ENCODE results near the gene ADAT2. TPM values are rescaled to one million over a fixed set of nuclear protein-coding genes. Genes with fewer than 3 reads are reported as not detected.

The ADAT2 gene
- total and polyA plus RNA-seq, 2 of the 13 experiments (the other 11 are each of a cell fraction or from before 2014, with no cell fraction given): 10.5 to 18.3 TPM

DNA sequence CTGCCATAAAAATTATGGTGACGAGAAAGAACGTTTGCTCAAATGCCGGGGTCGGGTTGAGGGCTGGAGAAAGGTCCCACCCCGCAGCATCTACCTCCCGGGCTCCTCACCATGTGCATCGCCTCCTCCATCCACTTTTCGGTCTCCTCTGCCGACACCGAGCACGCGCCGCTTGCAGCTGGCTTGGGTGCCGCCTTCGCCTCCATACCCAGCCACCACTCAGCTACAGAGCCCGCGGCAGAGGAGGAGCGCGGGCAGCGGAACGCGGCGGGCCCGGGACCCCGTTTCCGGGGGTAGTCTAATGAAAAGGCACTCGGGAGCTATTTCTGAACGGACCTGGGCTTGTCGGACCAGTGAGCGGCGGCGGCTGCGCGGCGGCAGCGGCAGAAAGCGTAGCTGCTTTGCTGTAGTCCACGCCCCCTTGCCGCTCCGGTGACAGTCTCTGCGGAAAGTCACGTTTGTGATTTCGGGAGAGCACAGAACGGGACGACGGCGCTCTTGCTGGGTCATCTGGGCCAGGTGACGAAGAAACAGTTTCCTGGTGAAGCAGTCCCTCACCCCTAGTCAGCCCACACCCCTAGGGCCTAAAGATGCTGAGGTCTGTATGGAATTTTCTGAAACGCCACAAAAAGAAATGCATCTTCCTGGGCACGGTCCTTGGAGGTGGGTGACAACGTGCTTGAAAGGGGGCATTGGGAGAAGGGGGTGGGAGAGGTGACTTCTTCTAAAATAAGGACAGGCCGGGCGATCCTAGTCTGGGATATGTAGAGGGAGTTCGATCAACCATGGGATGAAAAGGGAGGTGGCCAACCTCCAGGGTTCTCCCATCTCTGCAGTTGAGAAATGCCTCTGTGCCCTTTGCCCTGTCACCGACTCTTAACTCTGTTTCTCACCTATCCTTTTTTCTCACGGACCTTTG lies at the start of gene ADAT2, which contains the start of gene PEX3 (continued):
- TF ChIP-seq ZNF510 (CRISPR knock-in tag; IDR thresholded peaks at IDR 0.05; ENCODE audit: low read depth): no peak; the same call in 1 of the 2 replicates
- TF ChIP-seq ELF3 (CRISPR knock-in tag; IDR thresholded peaks at IDR 0.05): peak; percentile 94
- TF ChIP-seq JUND (CRISPR knock-in tag; IDR thresholded peaks at IDR 0.05): peak; percentile 80
- TF ChIP-seq RBM39 (IDR thresholded peaks at IDR 0.05; ENCODE audit: low read depth, low read length, poor library complexity, severe bottlenecking): peak; percentile 100
- peak; percentile 88 for TF ChIP-seq HNRNPL (IDR thresholded peaks at IDR 0.05; ENCODE audit: low read depth, low read length)
- TF ChIP-seq, protein P1, sequence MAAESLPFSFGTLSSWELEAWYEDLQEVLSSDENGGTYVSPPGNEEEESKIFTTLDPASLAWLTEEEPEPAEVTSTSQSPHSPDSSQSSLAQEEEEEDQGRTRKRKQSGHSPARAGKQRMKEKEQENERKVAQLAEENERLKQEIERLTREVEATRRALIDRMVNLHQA (CRISPR knock-in tag; IDR thresholded peaks at IDR 0.05): 0 out of 2 replicates have a peak, but pooled peaks have one; percentile 50
- TF ChIP-seq, protein P2, sequence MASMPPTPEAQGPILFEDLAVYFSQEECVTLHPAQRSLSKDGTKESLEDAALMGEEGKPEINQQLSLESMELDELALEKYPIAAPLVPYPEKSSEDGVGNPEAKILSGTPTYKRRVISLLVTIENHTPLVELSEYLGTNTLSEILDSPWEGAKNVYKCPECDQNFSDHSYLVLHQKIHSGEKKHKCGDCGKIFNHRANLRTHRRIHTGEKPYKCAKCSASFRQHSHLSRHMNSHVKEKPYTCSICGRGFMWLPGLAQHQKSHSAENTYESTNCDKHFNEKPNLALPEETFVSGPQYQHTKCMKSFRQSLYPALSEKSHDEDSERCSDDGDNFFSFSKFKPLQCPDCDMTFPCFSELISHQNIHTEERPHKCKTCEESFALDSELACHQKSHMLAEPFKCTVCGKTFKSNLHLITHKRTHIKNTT (CRISPR knock-in tag; IDR thresholded peaks at IDR 0.05): peak; percentile 88; the same call in 1 of the 2 replicates
- TF ChIP-seq, protein P3, sequence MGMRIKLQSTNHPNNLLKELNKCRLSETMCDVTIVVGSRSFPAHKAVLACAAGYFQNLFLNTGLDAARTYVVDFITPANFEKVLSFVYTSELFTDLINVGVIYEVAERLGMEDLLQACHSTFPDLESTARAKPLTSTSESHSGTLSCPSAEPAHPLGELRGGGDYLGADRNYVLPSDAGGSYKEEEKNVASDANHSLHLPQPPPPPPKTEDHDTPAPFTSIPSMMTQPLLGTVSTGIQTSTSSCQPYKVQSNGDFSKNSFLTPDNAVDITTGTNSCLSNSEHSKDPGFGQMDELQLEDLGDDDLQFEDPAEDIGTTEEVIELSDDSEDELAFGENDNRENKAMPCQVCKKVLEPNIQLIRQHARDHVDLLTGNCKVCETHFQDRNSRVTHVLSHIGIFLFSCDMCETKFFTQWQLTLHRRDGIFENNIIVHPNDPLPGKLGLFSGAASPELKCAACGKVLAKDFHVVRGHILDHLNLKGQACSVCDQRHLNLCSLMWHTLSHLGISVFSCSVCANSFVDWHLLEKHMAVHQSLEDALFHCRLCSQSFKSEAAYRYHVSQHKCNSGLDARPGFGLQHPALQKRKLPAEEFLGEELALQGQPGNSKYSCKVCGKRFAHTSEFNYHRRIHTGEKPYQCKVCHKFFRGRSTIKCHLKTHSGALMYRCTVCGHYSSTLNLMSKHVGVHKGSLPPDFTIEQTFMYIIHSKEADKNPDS (CRISPR knock-in tag; IDR thresholded peaks at IDR 0.05): no peak
- TF ChIP-seq ISL2 (CRISPR knock-in tag; IDR thresholded peaks at IDR 0.05): peak; percentile 98
- peak; percentile 98 for TF ChIP-seq SMYD3 (CRISPR knock-in tag; IDR thresholded peaks at IDR 0.05)
- TF ChIP-seq, protein P4, sequence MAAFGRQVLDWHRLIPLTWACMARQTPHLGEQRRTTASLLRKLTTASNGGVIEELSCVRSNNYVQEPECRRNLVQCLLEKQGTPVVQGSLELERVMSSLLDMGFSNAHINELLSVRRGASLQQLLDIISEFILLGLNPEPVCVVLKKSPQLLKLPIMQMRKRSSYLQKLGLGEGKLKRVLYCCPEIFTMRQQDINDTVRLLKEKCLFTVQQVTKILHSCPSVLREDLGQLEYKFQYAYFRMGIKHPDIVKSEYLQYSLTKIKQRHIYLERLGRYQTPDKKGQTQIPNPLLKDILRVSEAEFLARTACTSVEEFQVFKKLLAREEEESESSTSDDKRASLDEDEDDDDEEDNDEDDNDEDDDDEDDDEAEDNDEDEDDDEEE (CRISPR knock-in tag; IDR thresholded peaks at IDR 0.05): peak; percentile 96
- TF ChIP-seq, protein P5, sequence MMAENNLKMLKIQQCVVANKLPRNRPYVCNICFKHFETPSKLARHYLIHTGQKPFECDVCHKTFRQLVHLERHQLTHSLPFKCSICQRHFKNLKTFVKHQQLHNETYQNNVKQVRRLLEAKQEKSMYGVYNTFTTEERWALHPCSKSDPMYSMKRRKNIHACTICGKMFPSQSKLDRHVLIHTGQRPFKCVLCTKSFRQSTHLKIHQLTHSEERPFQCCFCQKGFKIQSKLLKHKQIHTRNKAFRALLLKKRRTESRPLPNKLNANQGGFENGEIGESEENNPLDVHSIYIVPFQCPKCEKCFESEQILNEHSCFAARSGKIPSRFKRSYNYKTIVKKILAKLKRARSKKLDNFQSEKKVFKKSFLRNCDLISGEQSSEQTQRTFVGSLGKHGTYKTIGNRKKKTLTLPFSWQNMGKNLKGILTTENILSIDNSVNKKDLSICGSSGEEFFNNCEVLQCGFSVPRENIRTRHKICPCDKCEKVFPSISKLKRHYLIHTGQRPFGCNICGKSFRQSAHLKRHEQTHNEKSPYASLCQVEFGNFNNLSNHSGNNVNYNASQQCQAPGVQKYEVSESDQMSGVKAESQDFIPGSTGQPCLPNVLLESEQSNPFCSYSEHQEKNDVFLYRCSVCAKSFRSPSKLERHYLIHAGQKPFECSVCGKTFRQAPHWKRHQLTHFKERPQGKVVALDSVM (CRISPR knock-in tag; IDR thresholded peaks at IDR 0.05): peak; percentile 83
- peak; percentile 96 for TF ChIP-seq NFKBIZ (CRISPR knock-in tag; IDR thresholded peaks at IDR 0.05)
- TF ChIP-seq, protein P6, sequence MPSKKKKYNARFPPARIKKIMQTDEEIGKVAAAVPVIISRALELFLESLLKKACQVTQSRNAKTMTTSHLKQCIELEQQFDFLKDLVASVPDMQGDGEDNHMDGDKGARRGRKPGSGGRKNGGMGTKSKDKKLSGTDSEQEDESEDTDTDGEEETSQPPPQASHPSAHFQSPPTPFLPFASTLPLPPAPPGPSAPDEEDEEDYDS (CRISPR knock-in tag; IDR thresholded peaks at IDR 0.05): peak; percentile 89
- peak; percentile 97 for TF ChIP-seq ZNF264 (CRISPR knock-in tag; IDR thresholded peaks at IDR 0.05)
- TF ChIP-seq ZNF331 (CRISPR knock-in tag; IDR thresholded peaks at IDR 0.05): peak; percentile 99
- TF ChIP-seq ZNF17 (CRISPR knock-in tag; IDR thresholded peaks at IDR 0.05): peak; percentile 80
- peak; percentile 98 for TF ChIP-seq ETV6 (CRISPR knock-in tag; conservative IDR thresholded peaks at IDR 0.05)
- peak; percentile 93 for TF ChIP-seq GFI1 (CRISPR knock-in tag; IDR thresholded peaks at IDR 0.05; ENCODE audit: borderline replicate concordance)
- peak; percentile 71; the same call in 1 of the 2 replicates for TF ChIP-seq ZNF441 (CRISPR knock-in tag; IDR thresholded peaks at IDR 0.05; ENCODE audit: borderline replicate concordance)
- no peak for TF ChIP-seq ZNF251 (CRISPR knock-in tag; IDR thresholded peaks at IDR 0.05)
- TF ChIP-seq TBX2 (CRISPR knock-in tag; IDR thresholded peaks at IDR 0.05; ENCODE audit: borderline replicate concordance): peak; percentile 97
